Brain microvascular endothelial cell (primary cell): ENCODE results near the gene GLG1.

Experiments used
- DNase-seq: peaks from one replicate; pipeline ENCODE4 v3.0.0-alpha.2; 2020
- H3K27ac ChIP-seq: fragments of 250-450 bp; sonication (Bioruptor Pico); 2 replicates; pipeline ENCODE4 v1.5.1; 2020; ENCODE audit warnings: mild to moderate bottlenecking, moderate library complexity
- H3K27me3 ChIP-seq: fragments of 250-450 bp; sonication (Bioruptor Pico); replicated peaks from 2 replicates; pipeline ENCODE4 v1.5.1; 2020; ENCODE audit warnings: mild to moderate bottlenecking
- H3K36me3 ChIP-seq: fragments of 250-450 bp; sonication (Bioruptor Pico); replicated peaks from 2 replicates; pipeline ENCODE4 v1.5.1; 2020; ENCODE audit warnings: mild to moderate bottlenecking
- H3K4me3 ChIP-seq: 2 replicates; pipeline ENCODE4 v1.5.1; 2011; ENCODE audit warnings: low read depth, mild to moderate bottlenecking, control low read depth, low read length, moderate library complexity
- in situ Hi-C: cut with HindIII; loops from 2 replicates; pipeline ENCODE4 v1.10.0; 2017; ENCODE audit warnings: low sequenced_read_pairs, low pct_ligation_motif_present
- TF ChIP-seq, protein P1 (sequence below): IDR thresholded peaks from 2 replicates; pipeline ENCODE4 v1.5.1; 2011; ENCODE audit warnings: low read depth, mild to moderate bottlenecking, moderate library complexity, low read length, control low read depth, inconsistent platforms; ENCODE audit errors: missing control alignments

GLG1 gene

GRCh38 chr16:74622005-74622404, 15.1 kb upstream of the GLG1 start:
- Histone ChIP-seq H3K27ac (no peak overlapping the region), H3K27me3 (no peaks in the 10 kb centered on the region), H3K4me3 (no peak overlapping the region), H3K36me3 (peaks cover 27% of the 10 kb centered on the region)
- in situ Hi-C loops: no loop called here
- TF ChIP-seq, protein P1, sequence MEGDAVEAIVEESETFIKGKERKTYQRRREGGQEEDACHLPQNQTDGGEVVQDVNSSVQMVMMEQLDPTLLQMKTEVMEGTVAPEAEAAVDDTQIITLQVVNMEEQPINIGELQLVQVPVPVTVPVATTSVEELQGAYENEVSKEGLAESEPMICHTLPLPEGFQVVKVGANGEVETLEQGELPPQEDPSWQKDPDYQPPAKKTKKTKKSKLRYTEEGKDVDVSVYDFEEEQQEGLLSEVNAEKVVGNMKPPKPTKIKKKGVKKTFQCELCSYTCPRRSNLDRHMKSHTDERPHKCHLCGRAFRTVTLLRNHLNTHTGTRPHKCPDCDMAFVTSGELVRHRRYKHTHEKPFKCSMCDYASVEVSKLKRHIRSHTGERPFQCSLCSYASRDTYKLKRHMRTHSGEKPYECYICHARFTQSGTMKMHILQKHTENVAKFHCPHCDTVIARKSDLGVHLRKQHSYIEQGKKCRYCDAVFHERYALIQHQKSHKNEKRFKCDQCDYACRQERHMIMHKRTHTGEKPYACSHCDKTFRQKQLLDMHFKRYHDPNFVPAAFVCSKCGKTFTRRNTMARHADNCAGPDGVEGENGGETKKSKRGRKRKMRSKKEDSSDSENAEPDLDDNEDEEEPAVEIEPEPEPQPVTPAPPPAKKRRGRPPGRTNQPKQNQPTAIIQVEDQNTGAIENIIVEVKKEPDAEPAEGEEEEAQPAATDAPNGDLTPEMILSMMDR: no peak
- no peak for DNase-seq

DNA sequence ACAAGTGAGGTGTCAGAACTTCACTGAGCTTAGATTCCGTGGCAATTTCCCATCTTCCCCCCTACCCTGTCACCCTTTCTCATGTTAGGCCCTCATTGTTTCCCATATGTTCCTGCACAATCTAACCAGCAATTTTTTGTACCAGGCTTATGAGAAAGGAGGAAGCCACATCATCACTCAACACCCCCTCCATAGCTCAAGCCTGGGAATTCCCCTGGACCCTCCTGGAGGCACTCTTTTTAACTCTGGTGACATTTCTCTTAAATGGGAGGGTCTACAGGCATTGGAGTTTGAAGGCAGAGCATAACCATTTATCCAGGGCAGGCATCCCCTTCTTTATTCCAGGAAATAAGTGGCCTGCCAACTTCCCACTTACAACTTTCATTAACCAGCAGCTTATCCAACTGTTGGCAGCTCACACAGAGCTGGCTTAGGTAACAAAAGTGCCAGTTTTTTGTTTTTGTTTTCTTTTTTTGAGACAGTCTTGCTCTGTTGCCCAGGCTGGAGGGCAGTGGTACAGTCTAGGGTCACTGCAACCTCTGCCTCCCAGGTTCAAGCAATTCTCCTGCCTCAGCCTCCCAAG, 10.4 kb upstream of the GLG1 start:
- Histone ChIP-seq H3K27ac (no peak overlapping the region), H3K36me3 (peaks cover 5% of the 10 kb centered on the region), H3K4me3 (no peak overlapping the region), H3K27me3 (no peaks in the 10 kb centered on the region)
- in situ Hi-C loops: no loop called here
- TF ChIP-seq, protein P1: no peak
- DNase-seq: no peak

DNA sequence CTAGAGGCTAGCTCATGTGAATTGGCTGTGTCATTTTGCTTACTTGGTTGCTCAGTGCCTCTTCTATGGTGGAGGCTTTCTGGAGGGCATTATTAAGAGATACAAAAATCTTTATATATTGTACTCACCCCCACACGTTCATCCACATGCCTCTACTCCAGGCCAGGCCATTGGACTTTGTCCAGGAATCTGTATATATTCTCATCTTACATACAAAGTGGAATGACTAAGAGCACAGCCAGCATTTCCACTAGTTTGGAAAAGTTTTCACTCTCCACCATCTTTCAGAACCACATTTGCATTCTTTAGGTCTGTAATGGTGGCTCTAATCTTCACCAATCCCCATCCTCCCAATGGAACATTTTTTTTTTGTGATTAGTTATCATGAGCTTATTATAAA, 4.8 kb upstream of the GLG1 start:
- Histone ChIP-seq H3K27me3 (no peaks in the 10 kb centered on the region), H3K4me3 (no peak overlapping the region), H3K27ac (no peak overlapping the region), H3K36me3 (no peaks in the 10 kb centered on the region)
- DNase-seq: peak; percentile 36
- TF ChIP-seq, protein P1: no peak
- in situ Hi-C loops: no loop called here

GRCh38 chr16:74608944-74609343, 2.0 kb upstream of the GLG1 start:
- DNase-seq: peak; percentile 50
- Histone ChIP-seq H3K27me3 (no peaks in the 10 kb centered on the region), H3K4me3 (no peak overlapping the region), H3K27ac (no peak overlapping the region), H3K36me3 (no peaks in the 10 kb centered on the region)
- TF ChIP-seq, protein P1: no peak
- in situ Hi-C loops: no loop called here

- Histone ChIP-seq H3K27ac (no peak overlapping the region), H3K27me3 (no peaks in the 10 kb centered on the region), H3K4me3 (no peak overlapping the region), H3K36me3 (no peaks in the 10 kb centered on the region)
- DNase-seq: no peak
- TF ChIP-seq, protein P1: no peak
- in situ Hi-C loops: no loop called here
Observed at GRCh38 chr16:74608381-74608780, 1.5 kb upstream of the GLG1 start.

GRCh38 chr16:74607962-74608356, 1.0 kb upstream of the GLG1 start:
- DNase-seq: no peak
- in situ Hi-C loops: no loop called here
- no peak overlapping the region for H3K27ac ChIP-seq
- TF ChIP-seq, protein P1: no peak
- H3K36me3 ChIP-seq: no peaks in the 10 kb centered on the region
- no peak overlapping the region for H3K4me3 ChIP-seq
- no peaks in the 10 kb centered on the region for H3K27me3 ChIP-seq
